Neural cell (in vitro differentiated cells): ENCODE results near the gene INTS11. TPM values are rescaled to one million over a fixed set of nuclear protein-coding genes. Genes with fewer than 3 reads are reported as not detected.

Experiments used
- H2AFZ ChIP-seq: fragments of 200-600, 300-800 bp; sonication (generic), shearing (Covaris generic); 2 replicates; pipeline ENCODE4 v1.6.0; 2014; ENCODE audit warnings: low read depth, mild to moderate bottlenecking, antibody characterized with exemption, low read length, moderate library complexity
- H3F3A ChIP-seq: fragments of 200-600 bp; shearing (Covaris generic); 2 replicates; pipeline ENCODE4 v1.6.1; 2016; ENCODE audit warnings: mild to moderate bottlenecking, moderate library complexity, mixed read lengths, antibody characterized with exemption, low read length; ENCODE audit not compliant: insufficient read depth, poor library complexity, severe bottlenecking
- H3K27ac ChIP-seq: fragments of 200-600, 300-800 bp; sonication (generic), shearing (Covaris generic); 2 replicates; pipeline ENCODE4 v1.5.1; 2014; ENCODE audit warnings: mild to moderate bottlenecking, low read length, moderate library complexity
- H3K27me3 ChIP-seq: fragments of 300-800, 200-600 bp; sonication (generic), shearing (Covaris generic); 2 replicates; pipeline ENCODE4 v1.6.0; 2014; ENCODE audit warnings: mild to moderate bottlenecking, low read depth, low read length, moderate library complexity; ENCODE audit not compliant: insufficient read depth
- H3K36me3 ChIP-seq: fragments of 300-800, 200-600 bp; sonication (generic), shearing (Covaris generic); 2 replicates; pipeline ENCODE4 v1.5.1; 2014; ENCODE audit warnings: mild to moderate bottlenecking, antibody characterized with exemption, low read length, moderate library complexity; ENCODE audit not compliant: insufficient read depth
- H3K4me2 ChIP-seq: fragments of 300-800, 200-600 bp; sonication (generic), shearing (Covaris generic); 2 replicates; pipeline ENCODE4 v1.6.0; 2014; ENCODE audit warnings: mild to moderate bottlenecking, low read length
- H3K4me3 ChIP-seq: fragments of 300-800, 200-600 bp; sonication (generic), shearing (Covaris generic); 2 replicates; pipeline ENCODE4 v1.5.1; 2014; ENCODE audit warnings: mild to moderate bottlenecking, low read length, moderate library complexity
- H3K79me2 ChIP-seq: fragments of 200-600 bp; shearing (Covaris generic); replicated peaks from 2 replicates; pipeline ENCODE4 v1.6.0; 2014; ENCODE audit warnings: mild to moderate bottlenecking, low read length, moderate library complexity; ENCODE audit not compliant: insufficient read depth
- H3K9ac ChIP-seq: fragments of 300-800, 200-600 bp; sonication (generic), shearing (Covaris generic); 2 replicates; pipeline ENCODE4 v1.6.1; 2016; ENCODE audit warnings: mild to moderate bottlenecking, low read length, mixed read lengths
- H3K9me2 ChIP-seq: fragments of 200-600 bp; shearing (Covaris generic); 2 replicates; pipeline ENCODE4 v1.6.1; 2016; ENCODE audit warnings: mild to moderate bottlenecking, low read length, mixed read lengths; ENCODE audit not compliant: insufficient read depth
- H3K9me3 ChIP-seq: fragments of 200-600, 300-800 bp; sonication (generic), shearing (Covaris generic); 2 replicates; pipeline ENCODE4 v1.6.1; 2016; ENCODE audit warnings: mild to moderate bottlenecking, mixed run types, low read length, moderate library complexity, mixed read lengths
- H4K20me1 ChIP-seq: fragments of 200-600 bp; shearing (Covaris generic); 2 replicates; pipeline ENCODE4 v1.6.1; 2016; ENCODE audit warnings: mild to moderate bottlenecking, mixed run types; ENCODE audit not compliant: insufficient read depth
- CTCF ChIP-seq: fragments of 450-650 bp; IDR thresholded peaks from 2 replicates; pipeline ENCODE4 v1.5.1; 2014; ENCODE audit warnings: antibody characterized with exemption, mild to moderate bottlenecking, moderate library complexity; ENCODE audit not compliant: poor library complexity, severe bottlenecking
- EP300 ChIP-seq: fragments of 450-650 bp; conservative IDR thresholded peaks from 2 replicates; pipeline ENCODE4 v1.6.1; 2014; ENCODE audit warnings: antibody characterized with exemption, mild to moderate bottlenecking, moderate library complexity; ENCODE audit not compliant: poor library complexity, severe bottlenecking
- EZH2 ChIP-seq: fragments of 200-600, 300-800 bp; shearing (Covaris generic), sonication (generic); IDR thresholded peaks from 2 replicates; pipeline ENCODE4 v1.6.1; 2014; ENCODE audit warnings: antibody characterized with exemption, low read length, borderline replicate concordance, mild to moderate bottlenecking; ENCODE audit not compliant: insufficient read depth, poor library complexity, severe bottlenecking
- MXI1 ChIP-seq: fragments of 450-650 bp; conservative IDR thresholded peaks from 2 replicates; pipeline ENCODE4 v1.6.1; 2014; ENCODE audit warnings: antibody characterized with exemption, mild to moderate bottlenecking; ENCODE audit not compliant: poor library complexity, severe bottlenecking
- POLR2AphosphoS5 ChIP-seq: IDR thresholded peaks from 2 replicates; pipeline ENCODE4 v1.6.1; 2012
- RAD21 ChIP-seq: fragments of 450-650 bp; conservative IDR thresholded peaks from 2 replicates; pipeline ENCODE4 v1.6.1; 2014; ENCODE audit warnings: antibody characterized with exemption, mild to moderate bottlenecking, moderate library complexity
- SMC3 ChIP-seq: fragments of 450-650 bp; conservative IDR thresholded peaks from 2 replicates; pipeline ENCODE4 v1.6.1; 2014; ENCODE audit warnings: antibody characterized with exemption, mild to moderate bottlenecking, moderate library complexity; ENCODE audit not compliant: poor library complexity
- TAF1 ChIP-seq: IDR thresholded peaks from 2 replicates; pipeline ENCODE4 v1.6.1; 2012; ENCODE audit warnings: low read depth
- polyA plus RNA-seq: library from polyadenylated mRNA; depleted of rRNA; stranded (reverse); fragments of >200 nt; gene quantifications from 2 replicates; pipeline ENCODE4 v1.2.3, GENCODE V29; 2014
- TF ChIP-seq, protein P1 (sequence below): IDR thresholded peaks from 2 replicates; pipeline ENCODE4 v1.6.1; 2012; ENCODE audit warnings: borderline replicate concordance

INTS11 gene
- polyA plus RNA-seq, 1 donor from 2014 or later: 131 TPM

- Histone ChIP-seq H3K4me2 (no peak overlapping the region), H3K27ac (no peak overlapping the region), H3K9me2 (no peaks in the 10 kb centered on the region), H2AFZ (no peak overlapping the region), H3K79me2 (no peaks in the 10 kb centered on the region), H3K9me3 (no peaks in the 10 kb centered on the region), H3K9ac (no peak overlapping the region), H3K36me3 (no peaks in the 10 kb centered on the region), H3F3A (no peaks in the 10 kb centered on the region), H3K27me3 (no peaks in the 10 kb centered on the region), H3K4me3 (no peak overlapping the region), H4K20me1 (no peaks in the 10 kb centered on the region)
- TF ChIP-seq SMC3: no peak
- no peak for TF ChIP-seq CTCF
- TF ChIP-seq MXI1: no peak
- no peak for TF ChIP-seq EP300
- TF ChIP-seq EZH2: no peak
- no peak for TF ChIP-seq POLR2AphosphoS5
- no peak for TF ChIP-seq RAD21
- no peak for TF ChIP-seq TAF1
Measured at GRCh38 chr1:1313500-1314236, 10.8 kb downstream of the INTS11 start.

GRCh38 chr1:1312450-1313314, 11.8 kb downstream of the INTS11 start:
- H3K4me3 ChIP-seq: no peak overlapping the region
- no peaks in the 10 kb centered on the region for H3K9me2 ChIP-seq
- H4K20me1 ChIP-seq: no peaks in the 10 kb centered on the region
- no peaks in the 10 kb centered on the region for H3F3A ChIP-seq
- no peak overlapping the region for H3K4me2 ChIP-seq
- no peak overlapping the region for H3K27ac ChIP-seq
- no peaks in the 10 kb centered on the region for H3K36me3 ChIP-seq
- H3K27me3 ChIP-seq: no peaks in the 10 kb centered on the region
- no peak overlapping the region for H3K9ac ChIP-seq
- H2AFZ ChIP-seq: no peak overlapping the region
- H3K9me3 ChIP-seq: no peaks in the 10 kb centered on the region
- TF ChIP-seq SMC3: no peak
- no peak for TF ChIP-seq POLR2AphosphoS5
- TF ChIP-seq EP300: no peak
- TF ChIP-seq RAD21: no peak
- TF ChIP-seq MXI1: no peak
- TF ChIP-seq, protein P1, sequence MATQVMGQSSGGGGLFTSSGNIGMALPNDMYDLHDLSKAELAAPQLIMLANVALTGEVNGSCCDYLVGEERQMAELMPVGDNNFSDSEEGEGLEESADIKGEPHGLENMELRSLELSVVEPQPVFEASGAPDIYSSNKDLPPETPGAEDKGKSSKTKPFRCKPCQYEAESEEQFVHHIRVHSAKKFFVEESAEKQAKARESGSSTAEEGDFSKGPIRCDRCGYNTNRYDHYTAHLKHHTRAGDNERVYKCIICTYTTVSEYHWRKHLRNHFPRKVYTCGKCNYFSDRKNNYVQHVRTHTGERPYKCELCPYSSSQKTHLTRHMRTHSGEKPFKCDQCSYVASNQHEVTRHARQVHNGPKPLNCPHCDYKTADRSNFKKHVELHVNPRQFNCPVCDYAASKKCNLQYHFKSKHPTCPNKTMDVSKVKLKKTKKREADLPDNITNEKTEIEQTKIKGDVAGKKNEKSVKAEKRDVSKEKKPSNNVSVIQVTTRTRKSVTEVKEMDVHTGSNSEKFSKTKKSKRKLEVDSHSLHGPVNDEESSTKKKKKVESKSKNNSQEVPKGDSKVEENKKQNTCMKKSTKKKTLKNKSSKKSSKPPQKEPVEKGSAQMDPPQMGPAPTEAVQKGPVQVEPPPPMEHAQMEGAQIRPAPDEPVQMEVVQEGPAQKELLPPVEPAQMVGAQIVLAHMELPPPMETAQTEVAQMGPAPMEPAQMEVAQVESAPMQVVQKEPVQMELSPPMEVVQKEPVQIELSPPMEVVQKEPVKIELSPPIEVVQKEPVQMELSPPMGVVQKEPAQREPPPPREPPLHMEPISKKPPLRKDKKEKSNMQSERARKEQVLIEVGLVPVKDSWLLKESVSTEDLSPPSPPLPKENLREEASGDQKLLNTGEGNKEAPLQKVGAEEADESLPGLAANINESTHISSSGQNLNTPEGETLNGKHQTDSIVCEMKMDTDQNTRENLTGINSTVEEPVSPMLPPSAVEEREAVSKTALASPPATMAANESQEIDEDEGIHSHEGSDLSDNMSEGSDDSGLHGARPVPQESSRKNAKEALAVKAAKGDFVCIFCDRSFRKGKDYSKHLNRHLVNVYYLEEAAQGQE: no peak
- TF ChIP-seq EZH2: no peak
- no peak for TF ChIP-seq TAF1
- no peak for TF ChIP-seq CTCF
- no peaks in the 10 kb centered on the region for H3K79me2 ChIP-seq
